Renal cortex interstitium (tissue), 11 donors: ENCODE results near the gene DIPK2A. TPM values are rescaled to one million over a fixed set of nuclear protein-coding genes. Genes with fewer than 3 reads are reported as not detected.

ENCODE experiments used
- DNase-seq, 11 donors: peaks; one replicate each; pipeline ENCODE4 v3.0.0-alpha.2; 2013; ENCODE audit warnings: low read depth in 9 of 11, low spot score in 4 of 11; ENCODE audit errors: extremely low read depth in 1 of 11
- polyA plus RNA-seq, 3 donors: library from polyadenylated mRNA; unstranded; fragments of 120-200 nt; gene quantifications; one replicate each; pipeline ENCODE4 v1.2.1, GENCODE V29; 2013; ENCODE audit not compliant: insufficient read length in 3 of 3

The DIPK2A gene
- polyA plus RNA-seq, 3 donors: 32.1 to 43.6 (median 38.0) TPM

- DNase-seq: no peak
These were observed 43.5 kb downstream of the DIPK2A start for GRCh38 chr3:144015133-144015532.

- DNase-seq: no peak
These were observed 47.2 kb downstream of the DIPK2A start for GRCh38 chr3:144018776-144019175.

Other genes starting within 250 kb of the DIPK2A start
- gene SLC9A9, start 123.4 kb upstream of the DIPK2A start, polyA plus RNA-seq: 1 to 10 TPM; 4.7 to 6.0 (median 5.6) TPM